ENCODE data around the gene FAM107A.

The FAM107A gene

DNA sequence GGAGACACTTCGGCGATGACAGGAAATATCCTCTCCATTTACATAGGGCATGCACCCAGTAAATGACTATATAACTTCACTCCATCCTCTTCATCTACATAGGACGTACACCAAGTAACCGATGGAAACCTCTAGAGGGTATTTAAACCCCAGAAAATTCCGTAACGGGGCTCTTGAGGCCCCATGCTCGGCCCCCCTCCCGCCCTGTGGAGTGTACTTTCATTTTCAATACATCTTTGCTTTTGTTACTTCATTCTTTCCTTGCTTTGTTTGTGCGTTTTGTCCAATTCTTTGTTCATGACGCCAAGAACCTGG, 7.5 kb upstream of the FAM107A start:
- no peak for TF ChIP-seq CTCF (IDR thresholded peaks at IDR 0.05; ENCODE audit: low read depth, low read length, missing control alignments)
- H3K4me3 ChIP-seq (ENCODE audit: low read depth, low read length): peak overlapping the region; percentile 22
- DNase-seq (ENCODE audit: low read depth): no peak

DNA sequence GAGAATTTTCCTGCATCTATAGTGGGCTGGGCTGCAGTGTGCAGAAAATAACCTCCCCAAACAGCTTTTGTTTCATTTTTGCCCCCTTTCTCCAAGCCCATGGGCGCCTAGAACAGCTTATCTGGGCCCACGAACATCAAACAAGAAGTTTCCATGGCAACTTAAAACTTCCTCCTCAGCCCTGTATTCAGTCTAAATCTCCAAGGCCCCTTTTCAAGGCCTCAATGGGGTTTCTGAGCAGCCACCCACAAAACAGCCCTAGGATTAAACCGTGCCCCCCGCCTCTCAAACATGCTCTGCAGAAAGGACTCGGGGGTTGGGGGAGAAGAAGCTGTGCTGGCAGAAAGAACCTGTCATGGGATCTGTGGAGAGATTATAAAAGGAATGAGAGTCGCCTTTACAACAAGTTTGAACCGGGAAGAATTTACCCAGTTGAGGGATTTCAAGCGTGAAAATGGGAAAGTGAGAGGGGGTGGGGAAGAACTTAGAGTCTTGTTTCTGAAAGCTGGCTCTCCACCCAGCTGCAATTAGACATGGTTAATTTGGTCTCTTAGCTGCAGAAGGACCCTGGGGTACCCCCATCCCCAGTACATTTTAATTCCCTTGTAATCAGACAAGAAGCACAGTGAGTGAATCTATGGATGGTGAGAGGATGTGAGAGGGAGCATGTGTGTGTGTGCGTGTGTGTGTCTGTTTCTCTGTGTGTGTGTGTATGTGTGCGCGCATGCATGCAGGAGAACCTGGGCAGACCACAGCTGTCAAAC, 4.3 kb upstream of the FAM107A start:
- no peak for TF ChIP-seq CTCF (IDR thresholded peaks at IDR 0.05; ENCODE audit: low read depth, low read length, missing control alignments)
- H3K4me3 ChIP-seq (ENCODE audit: low read depth, low read length): no peak overlapping the region
- no peak for DNase-seq (ENCODE audit: low read depth)

GRCh38 chr3:58580826-58581327, 3.7 kb upstream of the FAM107A start:
- no peak overlapping the region for H3K4me3 ChIP-seq (ENCODE audit: low read depth, low read length)
- no peak for DNase-seq (ENCODE audit: low read depth)
- TF ChIP-seq CTCF (IDR thresholded peaks at IDR 0.05; ENCODE audit: low read depth, low read length, missing control alignments): no peak

DNA sequence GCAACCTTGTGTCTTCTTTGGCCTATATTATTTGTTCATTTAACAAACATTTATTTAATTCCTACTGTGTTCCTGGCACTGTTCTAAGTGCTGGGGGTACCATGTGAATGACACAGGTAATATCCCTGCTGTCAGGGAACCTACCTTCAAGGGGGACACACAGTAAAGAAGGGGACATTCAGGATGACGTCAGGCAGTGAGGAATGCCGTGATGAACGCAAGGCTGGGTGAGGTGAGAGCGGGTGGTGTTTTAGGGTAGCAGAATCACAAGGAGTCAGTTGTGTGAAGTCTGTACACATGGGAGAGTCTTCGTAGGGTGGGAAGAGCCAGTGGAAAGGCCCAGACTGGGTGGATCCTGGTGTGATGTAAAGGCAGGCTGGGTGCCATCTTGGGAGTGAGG, 1.7 kb upstream of the FAM107A start:
- TF ChIP-seq CTCF (IDR thresholded peaks at IDR 0.05; ENCODE audit: low read depth, low read length, missing control alignments): no peak
- H3K4me3 ChIP-seq (ENCODE audit: low read depth, low read length): no peak overlapping the region
- DNase-seq (ENCODE audit: low read depth): no peak

DNA sequence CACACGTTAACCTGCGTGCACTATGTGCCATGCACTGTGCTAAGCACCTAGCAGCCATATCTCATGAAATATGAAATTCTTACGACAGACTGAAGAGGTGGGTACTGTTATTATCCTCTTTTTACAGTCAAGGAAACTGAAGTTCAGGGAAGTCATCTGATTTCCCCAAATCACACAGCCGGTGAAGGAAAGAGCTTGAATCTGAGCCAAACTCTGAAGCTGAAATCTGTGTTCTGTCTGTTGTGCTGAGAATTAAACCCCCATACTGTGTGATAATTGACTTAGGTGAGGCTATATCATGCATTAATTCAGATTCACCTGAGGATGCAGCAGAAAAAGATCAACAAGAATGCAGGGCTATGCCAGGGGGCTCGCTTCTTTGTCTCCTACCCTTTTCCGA, 475 bp downstream of the FAM107A start:
- TF ChIP-seq CTCF (IDR thresholded peaks at IDR 0.05; ENCODE audit: low read depth, low read length, missing control alignments): no peak
- H3K4me3 ChIP-seq (ENCODE audit: low read depth, low read length): no peak overlapping the region
- DNase-seq (ENCODE audit: low read depth): no peak

GRCh38 chr3:58575971-58576652, 1.1 kb downstream of the FAM107A start:
- DNase-seq (ENCODE audit: low read depth): no peak
- TF ChIP-seq CTCF (IDR thresholded peaks at IDR 0.05; ENCODE audit: low read depth, low read length, missing control alignments): no peak
- H3K4me3 ChIP-seq (ENCODE audit: low read depth, low read length): no peak overlapping the region

Measured in GM12864 (cell line).